NCI-H1694 treated with DMSO at 0.1 percent for 48 hours (cell line): ENCODE data around the gene GBGT1.

ENCODE experiments used
- DNase-seq: peaks from one replicate; lab custom pipeline; 2025; lab: John Stamatoyannopoulos, UW

The GBGT1 gene

DNA sequence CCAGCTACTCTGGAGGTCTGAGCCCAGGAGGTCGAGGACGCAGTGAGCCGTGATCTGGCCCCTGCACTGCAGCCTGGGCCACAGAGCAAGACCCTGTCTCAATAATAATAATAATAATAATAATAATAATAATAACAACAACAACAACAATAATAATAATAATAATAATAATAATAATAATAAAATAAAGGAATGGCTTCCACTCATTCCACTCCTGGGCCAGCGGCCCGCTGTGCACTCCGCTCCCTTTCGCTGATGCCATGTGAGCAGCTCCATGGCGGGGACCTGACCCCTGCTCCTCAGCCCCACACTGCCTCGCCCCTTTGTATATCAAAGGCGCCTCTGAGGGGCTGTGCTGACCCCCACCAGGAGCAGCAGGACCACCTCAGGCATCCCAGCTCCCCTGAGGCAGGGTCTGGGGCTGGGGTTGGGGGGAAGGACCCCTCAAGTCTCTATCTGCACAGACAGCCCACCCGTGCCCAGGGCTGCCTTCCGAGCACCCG lies 20.0 kb downstream of the GBGT1 start:
- DNase-seq: no peak

DNA sequence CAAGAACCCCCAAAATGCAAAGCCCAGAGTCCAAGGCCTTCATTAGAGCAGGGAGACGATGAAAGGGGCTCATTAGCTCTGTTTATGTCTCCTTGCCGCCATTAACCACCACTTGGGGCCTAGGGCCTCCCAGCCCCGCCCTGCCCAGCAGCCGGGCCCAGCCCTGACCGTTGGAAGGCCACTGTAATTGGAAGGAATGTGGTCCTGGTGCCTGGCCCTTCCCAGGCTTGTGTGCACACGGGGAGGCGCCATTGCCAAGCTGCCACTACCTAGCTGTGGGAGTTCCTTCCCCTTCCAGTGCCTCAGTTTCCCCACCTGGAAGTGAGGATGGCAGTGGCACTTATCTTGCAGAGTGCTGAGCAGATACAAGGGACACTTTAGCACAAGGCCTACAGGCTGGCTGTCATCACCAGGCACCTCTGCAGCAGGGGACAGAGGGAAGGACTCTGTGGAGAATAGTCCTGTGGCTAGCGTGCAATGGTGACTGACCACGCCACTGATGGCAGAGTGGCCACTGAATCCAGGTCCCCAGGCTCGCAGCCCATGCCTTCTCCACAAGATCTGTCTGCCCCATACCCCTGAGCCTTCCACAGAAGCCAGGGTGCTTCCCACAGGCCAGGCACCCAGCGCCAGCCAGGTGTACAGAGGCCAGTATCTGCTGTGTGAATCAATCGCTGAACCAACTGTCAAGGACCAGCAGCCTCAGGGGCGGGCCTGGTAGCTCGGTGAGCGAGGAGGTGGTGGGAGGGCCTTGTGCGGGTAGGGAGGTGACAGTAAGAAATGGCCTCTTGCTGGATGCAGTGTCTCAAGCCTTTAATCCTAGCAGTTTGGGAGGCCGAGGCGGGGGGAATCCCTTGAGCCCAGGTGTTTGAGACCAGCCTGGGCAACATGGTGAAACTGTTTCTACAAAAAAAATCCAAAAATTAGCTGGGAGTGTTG lies 20.8 kb downstream of the GBGT1 start:
- no peak for DNase-seq

DNA sequence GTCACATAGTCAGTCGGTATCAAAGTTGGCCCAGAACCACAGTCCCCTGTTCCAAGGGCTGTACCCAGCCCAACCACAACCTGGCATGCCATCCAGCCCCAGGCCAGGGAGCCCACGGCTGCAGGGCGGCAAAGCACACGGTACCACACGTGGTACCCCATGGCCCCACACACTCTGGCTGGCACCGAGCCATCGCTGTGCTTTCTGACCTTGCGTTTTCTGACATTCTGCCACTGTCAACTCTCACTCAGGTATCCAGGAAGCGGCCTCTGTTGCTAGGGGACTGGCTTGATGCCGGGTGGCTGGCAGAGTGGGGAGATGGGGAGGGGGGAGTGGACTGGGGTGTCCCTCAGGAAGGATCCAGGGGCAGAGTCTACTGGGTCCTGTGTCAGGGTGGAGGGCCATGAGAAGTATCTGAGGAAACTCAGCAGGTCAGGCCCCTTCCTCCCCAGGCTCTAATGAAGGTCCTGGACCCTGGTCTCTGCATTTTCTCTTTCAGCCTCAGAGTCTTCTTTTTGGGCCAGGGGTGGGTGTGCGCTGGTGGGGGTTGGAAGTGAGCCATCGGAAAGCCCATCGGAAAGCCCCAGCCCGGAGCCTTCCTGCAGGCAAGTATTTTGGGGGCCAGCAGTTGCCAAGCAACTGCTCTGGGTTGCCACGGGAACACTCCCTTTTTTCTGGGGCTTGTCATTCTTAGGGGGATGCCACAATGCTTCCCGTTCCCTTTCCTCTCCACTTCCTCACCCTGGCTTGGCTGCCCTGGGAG lies 21.7 kb downstream of the GBGT1 start:
- DNase-seq: no peak

DNA sequence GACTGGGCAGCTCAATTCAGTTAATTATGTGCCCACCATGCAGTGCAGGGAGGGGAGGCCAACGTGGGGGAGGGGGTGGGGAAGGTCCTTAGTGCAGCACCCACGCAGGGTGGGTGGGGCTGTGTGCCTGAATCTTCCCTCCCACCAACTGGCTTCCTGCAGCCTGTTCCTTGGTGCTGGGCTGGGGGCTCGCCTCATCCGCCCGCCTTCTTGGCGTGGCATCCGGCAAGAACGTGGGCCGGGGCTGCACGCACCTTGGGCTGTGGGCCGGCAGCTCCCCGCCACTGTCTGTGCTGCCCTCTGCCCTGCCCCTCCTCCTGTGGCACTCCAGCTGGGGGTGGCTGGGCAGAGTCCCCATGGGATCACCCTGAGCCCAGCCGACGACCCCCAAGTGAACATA lies 23.1 kb downstream of the GBGT1 start:
- DNase-seq: no peak

DNA sequence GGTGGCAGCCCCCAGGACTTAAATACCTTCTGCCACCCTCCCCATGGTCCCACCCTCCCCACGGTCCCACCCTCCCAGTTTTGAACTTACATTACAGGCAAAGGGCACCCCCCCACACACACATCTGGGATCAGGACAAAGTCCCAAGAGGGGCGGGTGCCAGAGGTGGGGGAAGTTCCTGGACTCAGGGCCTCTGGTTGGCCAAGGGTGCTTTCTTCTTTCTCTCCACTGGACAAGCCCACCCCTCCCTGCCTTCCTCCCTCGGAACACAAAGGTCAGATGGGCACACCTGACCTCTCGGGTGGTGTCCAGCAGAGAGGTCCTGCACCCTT lies 23.6 kb downstream of the GBGT1 start:
- no peak for DNase-seq

DNA sequence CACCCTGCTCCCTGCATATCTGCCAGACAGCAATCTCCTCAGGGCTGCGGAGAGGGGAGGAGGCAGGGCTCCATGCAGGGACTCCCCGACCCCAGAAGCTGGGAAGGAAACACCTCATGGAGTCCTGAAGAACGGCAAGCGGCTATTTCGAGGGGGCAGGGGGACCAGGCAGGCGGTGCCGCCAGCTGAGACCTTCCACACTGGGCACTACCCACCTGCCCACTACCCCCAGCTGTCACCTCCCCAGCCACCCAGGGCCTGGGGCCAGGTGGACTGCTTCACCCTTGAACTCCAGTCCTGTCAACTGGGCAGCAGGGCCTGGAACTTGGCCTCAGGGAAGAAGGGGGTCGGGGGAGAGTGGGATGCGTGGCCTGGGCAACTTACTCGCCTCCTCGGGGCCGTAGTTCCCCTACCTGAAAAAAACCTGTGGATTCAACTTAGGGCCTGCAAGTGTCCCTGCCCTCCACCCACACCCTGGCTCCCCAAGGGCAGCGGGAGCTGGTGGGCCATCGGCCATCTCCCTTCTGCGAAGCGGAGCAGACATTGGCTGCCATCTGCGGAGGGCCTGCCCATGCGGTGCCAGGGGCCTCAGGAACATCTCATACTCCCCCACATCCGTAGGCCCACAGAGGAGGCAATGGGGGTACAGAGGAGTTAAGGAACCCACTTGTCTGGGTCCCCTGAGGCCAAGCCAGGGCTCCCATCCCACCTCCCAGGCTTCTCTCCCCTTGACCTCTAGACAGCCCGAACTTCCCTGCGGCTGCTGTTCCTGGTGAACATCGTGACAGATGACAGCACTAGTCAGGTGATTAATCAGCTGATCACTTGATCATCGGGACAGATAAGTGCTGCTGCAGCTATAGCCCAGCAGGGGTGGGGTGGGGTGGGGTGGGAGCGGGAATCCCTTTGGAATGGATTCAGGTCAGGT lies 24.2 kb downstream of the GBGT1 start:
- DNase-seq: no peak

DNA sequence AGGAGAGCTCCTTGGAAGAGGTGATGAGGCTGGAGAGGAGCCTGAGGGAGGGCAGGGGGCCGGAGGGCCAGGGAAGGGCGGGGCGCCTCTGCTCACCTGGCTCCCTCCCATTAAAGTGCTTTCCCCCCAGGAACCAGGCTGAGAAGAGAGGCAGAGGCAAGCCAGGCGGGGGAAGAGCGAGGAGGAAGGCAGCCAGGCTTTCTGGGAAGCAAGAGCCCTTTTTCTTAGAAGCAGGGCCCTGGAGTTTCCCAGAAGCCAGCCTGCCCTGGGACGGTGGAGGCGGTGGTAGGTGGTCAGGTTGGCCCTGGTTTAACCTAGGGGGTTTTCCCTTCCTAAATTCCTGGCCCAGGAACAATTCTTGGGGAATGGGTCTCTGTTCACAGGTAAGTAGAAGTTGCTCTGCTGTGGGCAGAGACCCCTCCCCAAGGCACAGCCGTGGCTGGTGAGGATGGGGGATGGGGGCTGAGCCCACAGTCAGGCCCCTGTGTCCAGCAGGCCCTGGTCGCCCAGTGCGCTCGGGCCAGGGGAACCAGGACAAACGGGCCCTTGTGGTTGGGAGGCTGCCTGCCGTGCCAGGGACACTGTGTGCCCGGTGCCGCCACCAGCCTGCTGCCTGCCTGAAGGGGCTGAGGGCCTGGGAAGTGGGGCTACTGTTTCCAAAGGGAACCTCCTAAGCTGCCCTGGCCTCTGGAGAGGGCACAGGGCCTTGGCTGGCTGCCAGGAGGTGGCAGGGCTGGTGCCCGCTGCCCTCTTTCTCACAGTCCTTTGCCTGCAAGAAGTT lies 26.1 kb downstream of the GBGT1 start:
- no peak for DNase-seq

DNA sequence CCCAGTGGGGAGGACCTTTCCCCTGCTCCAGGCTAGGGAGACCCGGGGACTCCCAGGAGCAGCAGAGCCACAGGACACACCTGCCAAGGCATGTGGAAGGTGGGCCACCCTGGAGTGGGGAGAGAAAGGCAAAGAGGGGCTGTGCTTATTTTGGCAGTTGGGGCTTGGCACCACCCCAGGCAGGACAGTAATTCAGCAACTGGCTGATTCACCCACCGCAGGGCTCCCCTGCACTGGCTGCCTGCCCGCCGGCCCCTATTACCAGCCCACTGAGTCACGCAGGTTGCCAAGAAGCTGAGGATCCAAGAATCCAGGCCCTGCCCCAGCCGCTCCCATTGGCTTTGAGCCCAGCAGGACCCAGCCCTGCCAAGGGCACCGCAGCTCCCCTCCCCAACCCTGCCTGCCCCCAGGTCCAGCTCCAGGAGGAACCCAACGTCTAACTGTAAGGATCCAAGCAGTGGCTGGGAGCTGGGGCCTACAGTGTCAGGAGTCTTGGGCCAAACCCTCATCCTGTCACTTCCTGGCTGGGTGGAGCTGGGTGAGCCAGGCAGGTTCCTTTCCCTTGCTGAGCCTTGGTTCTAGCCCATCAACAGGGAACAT lies 28.5 kb downstream of the GBGT1 start:
- DNase-seq: peak; percentile 24

DNA sequence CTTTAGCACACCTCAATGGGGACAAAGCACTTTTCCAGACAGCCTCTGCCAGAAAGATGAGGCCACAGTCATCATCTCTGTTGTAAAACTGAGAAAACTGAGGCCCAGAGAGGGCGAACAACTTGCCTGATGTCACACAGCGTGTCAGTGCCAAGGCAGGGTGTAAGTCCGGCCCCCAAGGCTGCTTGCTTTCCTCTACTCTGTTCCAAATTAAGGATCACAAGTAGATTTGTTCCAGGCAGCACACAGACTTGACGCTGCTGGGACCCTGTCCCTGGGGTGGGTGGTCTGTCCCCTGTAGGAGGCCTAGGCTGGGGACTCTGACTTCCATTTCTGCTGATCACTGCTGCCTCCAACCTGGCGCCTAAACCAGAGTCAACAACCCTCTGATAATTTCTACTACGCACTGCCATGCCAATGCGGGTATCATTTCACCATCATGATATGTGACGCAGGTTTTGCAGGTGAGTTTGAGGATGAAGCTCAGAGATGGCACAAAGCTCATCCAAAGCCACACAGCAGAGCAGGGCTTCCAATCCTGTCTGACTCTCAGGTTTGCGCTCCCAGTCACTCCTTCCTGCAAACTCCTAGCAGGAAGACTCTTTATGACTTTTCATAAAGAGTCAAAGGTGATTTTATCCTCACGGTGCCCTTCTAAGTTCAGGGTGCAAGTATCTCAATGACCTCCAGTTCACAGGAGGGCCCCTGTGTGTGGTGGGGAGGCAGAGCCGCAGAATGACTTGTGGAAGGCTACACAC lies 29.1 kb downstream of the GBGT1 start:
- DNase-seq: no peak

DNA sequence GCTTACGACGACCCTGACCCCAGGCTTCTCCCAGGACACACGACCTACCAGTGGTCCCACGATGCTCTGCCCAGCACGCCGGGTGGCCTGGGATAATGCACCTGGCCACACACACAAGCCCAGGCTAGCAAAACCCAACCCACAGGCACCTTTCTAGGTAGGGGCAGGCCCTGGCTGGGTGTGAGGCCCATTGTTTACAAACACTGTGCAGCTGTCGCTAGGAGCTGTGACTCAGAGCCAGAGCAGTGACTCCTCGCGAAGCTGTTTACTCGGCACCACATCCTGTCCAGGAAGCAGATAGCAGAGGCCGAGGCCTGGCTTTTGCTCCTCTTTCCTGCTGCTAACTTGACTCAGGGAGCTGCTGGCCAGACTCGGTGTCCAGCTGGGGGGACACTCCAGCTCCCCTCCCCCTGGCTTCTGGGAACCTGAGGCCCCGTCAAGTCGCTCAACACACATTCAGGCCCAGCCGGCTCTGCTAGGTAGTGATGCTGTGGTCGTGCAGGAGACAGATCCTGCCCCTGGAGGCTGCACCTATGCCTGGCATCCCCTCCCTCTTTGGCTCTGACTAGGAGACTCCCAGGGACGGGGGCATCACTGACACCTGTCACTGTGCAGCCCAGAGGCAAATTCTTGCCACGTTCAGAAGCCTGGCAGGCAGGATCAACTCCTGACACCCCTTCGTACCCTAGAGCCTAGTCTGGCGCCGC lies 29.9 kb downstream of the GBGT1 start:
- peak; percentile 22 for DNase-seq

DNA sequence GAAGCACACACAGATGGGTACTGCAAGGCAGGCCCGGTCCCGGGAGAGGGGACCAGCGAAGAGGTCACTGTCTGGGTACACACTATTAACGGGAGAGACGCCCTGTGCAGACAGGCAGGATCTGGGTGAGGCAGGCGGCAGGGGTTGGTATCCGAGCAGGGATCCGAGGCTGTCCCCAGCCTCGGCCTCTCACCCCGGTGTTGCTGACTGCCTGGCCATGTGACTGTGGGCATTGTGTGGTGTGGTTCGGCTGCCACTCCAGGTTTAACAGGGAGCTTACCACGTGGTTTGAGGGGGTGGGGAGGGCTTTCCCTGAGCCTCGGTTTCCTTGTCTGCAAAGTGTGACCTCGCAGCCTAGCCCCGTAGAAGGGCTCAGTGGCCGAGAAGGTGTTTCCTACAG lies 31.5 kb downstream of the GBGT1 start:
- no peak for DNase-seq

DNA sequence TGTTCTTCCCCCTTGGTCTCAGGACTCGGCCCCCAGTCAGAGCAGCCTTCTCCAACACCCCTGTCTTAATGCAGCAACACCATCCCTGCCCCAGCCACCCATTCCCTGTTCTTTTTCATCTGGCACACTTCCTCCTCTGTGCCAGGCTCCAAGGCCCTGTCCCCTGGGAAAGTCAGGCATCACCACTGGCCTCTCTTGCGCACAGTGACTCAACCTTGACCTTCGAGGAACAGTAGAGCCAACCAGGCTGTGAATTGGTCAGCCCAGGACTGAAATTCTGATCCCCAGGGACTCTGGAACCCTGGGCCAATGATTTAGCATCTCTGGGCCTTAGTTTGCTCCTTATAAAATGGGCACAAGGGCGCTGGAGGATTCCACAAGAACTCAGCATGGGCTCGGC lies 32.2 kb downstream of the GBGT1 start:
- DNase-seq: no peak

DNA sequence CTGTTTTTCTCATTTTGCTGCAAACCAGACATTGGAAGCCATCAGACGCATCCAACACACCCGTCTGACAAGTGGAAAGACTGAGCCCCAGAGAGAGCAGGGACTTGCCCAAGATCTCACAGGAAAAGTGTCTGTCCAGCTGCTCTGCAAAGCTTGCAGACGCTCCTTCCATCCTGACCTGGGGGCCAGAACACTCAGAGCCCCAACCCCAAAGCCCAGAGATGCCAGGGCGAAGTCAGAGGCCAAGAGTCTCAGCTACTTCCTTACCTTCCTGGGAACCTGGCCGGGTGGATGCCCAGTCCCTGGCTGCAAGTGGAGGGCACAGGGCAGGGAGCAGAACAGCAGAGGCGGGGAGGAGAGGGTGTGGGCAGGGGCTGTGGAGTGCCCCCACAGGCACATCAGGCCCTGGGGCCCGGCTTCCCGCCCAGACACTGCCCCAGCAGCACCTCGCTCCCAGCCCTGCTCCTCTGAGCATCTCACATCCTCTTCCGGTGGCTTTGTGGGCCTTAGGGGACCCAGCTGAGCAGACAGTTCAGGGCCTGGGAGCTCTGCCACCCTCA lies 32.9 kb downstream of the GBGT1 start:
- no peak for DNase-seq

DNA sequence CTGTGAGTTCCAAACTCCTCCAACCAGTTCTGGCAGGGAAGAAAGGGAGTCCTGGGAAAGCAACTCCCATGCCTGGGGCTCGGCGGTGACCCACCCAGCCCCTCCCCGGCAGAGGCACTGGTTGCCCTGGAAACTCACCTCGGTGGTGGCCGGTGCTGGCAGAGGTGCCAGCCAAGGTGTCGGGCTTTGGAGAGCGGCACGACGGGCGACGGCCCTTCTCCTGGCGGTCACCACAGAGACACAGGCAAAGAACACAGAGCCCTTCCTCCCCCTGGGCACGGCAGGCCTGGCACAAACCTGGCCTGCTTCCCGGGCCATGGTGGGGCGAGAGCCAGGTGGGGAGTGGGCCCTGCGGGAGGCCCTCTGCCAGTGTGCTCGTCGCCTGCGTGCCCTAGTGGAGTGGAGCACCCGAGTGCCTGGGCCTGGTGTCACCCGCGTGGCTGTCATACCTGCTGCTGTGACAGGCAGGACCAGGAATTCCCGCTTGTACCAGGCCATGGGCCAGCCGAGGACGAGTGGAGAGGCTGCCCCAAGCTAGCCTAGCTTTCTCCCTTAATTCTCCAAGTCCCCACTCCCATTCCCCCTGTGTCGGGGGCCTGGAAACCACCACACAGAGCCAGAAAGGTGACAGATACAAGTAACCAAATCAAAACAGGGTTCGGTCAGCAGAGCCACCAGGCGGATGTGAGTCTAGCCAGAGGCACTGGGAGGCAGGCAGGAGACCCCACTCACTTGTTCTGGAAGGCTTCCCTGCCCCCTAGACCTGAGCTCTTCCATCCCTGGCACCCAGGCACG lies 34.5 kb downstream of the GBGT1 start:
- DNase-seq: no peak

DNA sequence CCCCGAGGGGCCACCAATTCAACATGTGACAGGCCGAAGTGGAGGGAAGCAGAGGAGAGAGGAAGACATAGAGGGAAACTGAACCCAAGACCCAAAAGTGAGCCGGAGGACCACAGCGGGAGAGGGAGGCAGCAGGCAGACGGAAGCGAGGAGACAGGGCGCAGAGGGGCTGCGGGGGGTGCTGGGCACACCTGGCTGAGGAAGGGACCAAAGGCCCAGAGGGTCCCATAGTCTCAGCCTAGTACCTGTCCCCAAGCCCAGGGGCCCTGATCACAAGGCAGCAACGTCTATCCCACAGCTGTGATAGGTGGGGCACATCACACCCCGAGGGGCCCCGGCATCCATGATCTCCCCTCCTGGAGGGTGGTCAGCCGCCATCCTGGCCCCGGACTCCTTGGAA lies 35.6 kb downstream of the GBGT1 start:
- DNase-seq: no peak

DNA sequence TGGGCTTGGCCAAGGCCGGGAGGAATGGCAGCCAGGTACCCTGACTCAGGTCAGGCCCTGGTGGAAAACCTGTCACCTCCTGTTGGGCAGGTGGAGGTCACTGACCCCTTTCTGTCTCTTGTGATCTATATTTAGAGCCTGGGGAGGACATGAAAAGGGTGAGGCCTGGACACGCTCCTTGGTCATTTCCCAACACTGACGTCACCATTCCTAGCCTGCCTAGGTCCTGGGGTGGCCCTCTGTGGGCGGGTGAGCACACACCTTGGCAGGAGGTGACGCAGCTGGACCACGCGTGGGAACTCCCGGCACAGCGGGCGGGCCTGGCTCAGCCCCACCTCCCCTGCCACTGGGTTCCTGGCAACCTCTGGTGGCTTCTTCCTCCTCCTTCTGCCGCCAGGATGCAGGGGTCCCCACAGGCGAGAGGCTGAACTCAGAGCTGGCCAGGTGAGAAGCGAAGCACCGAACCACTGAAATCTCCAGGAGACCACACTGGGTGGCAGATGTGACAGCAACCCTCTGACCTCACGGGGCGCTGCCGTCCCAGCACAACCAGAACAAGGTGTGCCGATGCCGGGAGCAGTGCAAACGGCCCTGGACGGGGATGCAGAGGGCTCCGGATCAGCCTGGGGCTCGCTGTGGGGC lies 36.3 kb downstream of the GBGT1 start:
- no peak for DNase-seq

DNA sequence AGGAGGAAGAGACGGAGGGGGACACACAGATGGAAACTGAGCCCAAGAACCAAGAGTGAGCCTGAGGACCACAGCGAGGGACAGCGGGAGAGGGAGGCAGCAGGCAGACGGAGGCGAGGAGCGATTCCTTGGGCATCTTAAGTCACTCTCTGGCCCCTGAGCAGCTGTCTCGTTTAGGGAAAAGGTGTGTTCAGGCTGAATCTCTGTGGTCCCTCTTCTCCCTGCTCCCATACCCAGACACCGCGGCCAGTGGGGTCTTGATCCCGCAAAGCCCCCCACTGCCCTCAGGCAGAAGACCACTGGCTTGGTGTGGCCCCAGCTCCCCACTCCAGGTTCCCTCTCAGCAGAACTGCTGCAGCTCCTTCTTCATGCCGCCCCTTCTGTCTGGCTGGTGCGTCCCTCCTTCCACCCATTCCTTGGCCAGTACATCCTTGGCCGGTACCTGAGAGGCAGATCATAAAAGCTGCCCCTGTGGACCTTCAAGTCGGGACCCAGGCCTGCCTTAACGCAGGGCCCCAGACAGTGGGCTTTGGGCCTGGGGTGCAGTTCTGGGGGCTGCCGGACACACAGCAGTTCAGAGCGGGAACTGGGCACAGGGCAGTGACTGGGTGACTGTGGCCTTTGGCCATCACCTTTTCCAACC lies 36.9 kb downstream of the GBGT1 start:
- DNase-seq: no peak
